DMS79 treated with DMSO at 0.1 percent for 48 hours (cell line): ENCODE measurements around the gene FGF18.

Experiments
- DNase-seq: peaks from one replicate; lab custom pipeline; 2025; lab: John Stamatoyannopoulos, UW

Gene FGF18

GRCh38 chr5:171444582-171444981, 25.1 kb downstream of the FGF18 start:
- DNase-seq = no peak

GRCh38 chr5:171445644-171446516, 26.4 kb downstream of the FGF18 start:
- no peak for DNase-seq

- DNase-seq = no peak
Measured at GRCh38 chr5:171447226-171447625, 27.8 kb downstream of the FGF18 start.

- DNase-seq = no peak
Measured at GRCh38 chr5:171449426-171449825, 30.0 kb downstream of the FGF18 start.

GRCh38 chr5:171450423-171451331, 31.2 kb downstream of the FGF18 start:
- no peak for DNase-seq

- no peak for DNase-seq
Measured at GRCh38 chr5:171451421-171451820, 32.0 kb downstream of the FGF18 start.

GRCh38 chr5:171453056-171453725, 33.7 kb downstream of the FGF18 start:
- DNase-seq = no peak

GRCh38 chr5:171453988-171454387, 34.5 kb downstream of the FGF18 start:
- DNase-seq = no peak

- DNase-seq = no peak
Measured at GRCh38 chr5:171454549-171454948, 35.1 kb downstream of the FGF18 start.

- DNase-seq = no peak
Measured at GRCh38 chr5:171455522-171455921, 36.1 kb downstream of the FGF18 start.

- DNase-seq = no peak
Measured at GRCh38 chr5:171457208-171457981, 37.9 kb downstream of the FGF18 start.

GRCh38 chr5:171459839-171460238, 40.4 kb downstream of the FGF18 start:
- DNase-seq = no peak

- no peak for DNase-seq
Measured at GRCh38 chr5:171462136-171462927, 42.9 kb downstream of the FGF18 start.

- DNase-seq = no peak
Measured at GRCh38 chr5:171462928-171463861, 43.7 kb downstream of the FGF18 start.

- no peak for DNase-seq
Measured at GRCh38 chr5:171463862-171464229, 44.4 kb downstream of the FGF18 start.

GRCh38 chr5:171464829-171465228, 45.4 kb downstream of the FGF18 start:
- no peak for DNase-seq

GRCh38 chr5:171467107-171467506, 47.7 kb downstream of the FGF18 start:
- DNase-seq = no peak

- no peak for DNase-seq
Measured at GRCh38 chr5:171469326-171469725, 49.9 kb downstream of the FGF18 start.

- no peak for DNase-seq
Measured at GRCh38 chr5:171470420-171470819, 51.0 kb downstream of the FGF18 start.
